KOPT-K1 (cell line): ENCODE measurements around the gene INO80E.
"Not testable (repeated sequence)": the region's sequence is repeated elsewhere in the genome, so short reads cannot be mapped to it uniquely, and the experiment has no call there.

Experiments
- H3K27ac ChIP-seq: fragments of 200-600 bp; sonication (generic); 2 replicates; pipeline ENCODE4 v1.5.1; 2016; ENCODE audit warnings: antibody characterized with exemption, mild to moderate bottlenecking, low read depth, low read length; ENCODE audit not compliant: poor library complexity, severe bottlenecking
- H3K36me3 ChIP-seq: fragments of 200-600 bp; sonication (generic); 2 replicates; pipeline ENCODE4 v1.5.1; 2017; ENCODE audit warnings: antibody characterized with exemption, mild to moderate bottlenecking, low read length, moderate library complexity; ENCODE audit not compliant: insufficient read depth
- H3K9me3 ChIP-seq: fragments of 200-600 bp; sonication (generic); 2 replicates; pipeline ENCODE4 v1.5.1; 2017; ENCODE audit warnings: antibody characterized with exemption, low read length, mild to moderate bottlenecking; ENCODE audit not compliant: insufficient read depth, poor library complexity, severe bottlenecking

The INO80E gene

GRCh38 chr16:30024451-30024850 is 28.4 kb downstream of the INO80E start:
- Histone ChIP-seq H3K27ac (no peak overlapping the region), H3K9me3 (no peaks in the 10 kb centered on the region), H3K36me3 (no peaks in the 10 kb centered on the region)

- Histone ChIP-seq H3K36me3 (no peaks in the 10 kb centered on the region), H3K27ac (no peak overlapping the region), H3K9me3 (no peaks in the 10 kb centered on the region)
These were observed 29.1 kb downstream of the INO80E start for GRCh38 chr16:30025156-30025555.

GRCh38 chr16:30025574-30025973 is 29.5 kb downstream of the INO80E start:
- Histone ChIP-seq H3K9me3 (no peaks in the 10 kb centered on the region), H3K27ac (no peak overlapping the region), H3K36me3 (no peaks in the 10 kb centered on the region)

- H3K36me3 ChIP-seq = no peaks in the 10 kb centered on the region
- no peak overlapping the region for H3K27ac ChIP-seq
- no peaks in the 10 kb centered on the region for H3K9me3 ChIP-seq
These were observed 30.4 kb downstream of the INO80E start for GRCh38 chr16:30026449-30026848.

GRCh38 chr16:30027588-30028437 is 31.8 kb downstream of the INO80E start:
- no peaks in the 10 kb centered on the region for H3K9me3 ChIP-seq
- H3K27ac ChIP-seq = no peak overlapping the region
- no peaks in the 10 kb centered on the region for H3K36me3 ChIP-seq

GRCh38 chr16:30028438-30029076 is 32.5 kb downstream of the INO80E start:
- Histone ChIP-seq H3K36me3 (no peaks in the 10 kb centered on the region), H3K27ac (no peak overlapping the region), H3K9me3 (no peaks in the 10 kb centered on the region)

- Histone ChIP-seq H3K27ac (no peak overlapping the region), H3K36me3 (no peaks in the 10 kb centered on the region), H3K9me3 (no peaks in the 10 kb centered on the region)
These were observed 34.1 kb downstream of the INO80E start for GRCh38 chr16:30030011-30030685.

- no peak within 1 kb of the TSS for H3K27ac ChIP-seq
- no peaks in the 10 kb centered on the region for H3K9me3 ChIP-seq
- H3K36me3 ChIP-seq = no peaks in the 10 kb centered on the region
These were observed 34.9 kb downstream of the INO80E start, which contains the start of gene TLCD3B for GRCh38 chr16:30030841-30031413. Gene TLCD3B, minus strand, starts transcription at chr16:30031271. Its CDS starts 744 bp downstream, at chr16:30030527.

- Histone ChIP-seq H3K27ac (no peak overlapping the region), H3K36me3 (no peaks in the 10 kb centered on the region), H3K9me3 (no peaks in the 10 kb centered on the region)
These were observed 35.5 kb downstream of the INO80E start for GRCh38 chr16:30031477-30031918.

- no peaks in the 10 kb centered on the region for H3K36me3 ChIP-seq
- no peak overlapping the region for H3K27ac ChIP-seq
- H3K9me3 ChIP-seq = no peaks in the 10 kb centered on the region
These were observed 36.2 kb downstream of the INO80E start for GRCh38 chr16:30032083-30032819.

- Histone ChIP-seq H3K27ac (no peak overlapping the region), H3K36me3 (no peaks in the 10 kb centered on the region), H3K9me3 (no peaks in the 10 kb centered on the region)
These were observed 37.2 kb downstream of the INO80E start for GRCh38 chr16:30033270-30033669.

- Histone ChIP-seq H3K27ac (no peak overlapping the region), H3K9me3 (no peaks in the 10 kb centered on the region)
These were observed 44.2 kb downstream of the INO80E start for GRCh38 chr16:30040221-30040620.

GRCh38 chr16:30040690-30041089 is 44.6 kb downstream of the INO80E start:
- not testable (repeated sequence) for H3K9me3 ChIP-seq, H3K27ac ChIP-seq, H3K36me3 ChIP-seq

More at GRCh38 chr16:30040221-30040620, 44.2 kb downstream of the INO80E start:
- no peaks in the 10 kb centered on the region for H3K36me3 ChIP-seq

- Histone ChIP-seq H3K9me3 (no peaks in the 10 kb centered on the region), H3K27ac (no peak overlapping the region), H3K36me3 (no peaks in the 10 kb centered on the region)
These were observed 45.8 kb downstream of the INO80E start for GRCh38 chr16:30041841-30042240.
